DND-41 (cell line): Measurements from ENCODE around the gene VASH1.

Source experiments
- ATAC-seq: fragments of 200-7000 bp; cut with Tn5 transposase; 3 replicates; pipeline ENCODE4 v1.9.1; 2021; ENCODE audit warnings: low read depth; ENCODE audit not compliant: insufficient read depth
- DNase-seq: peaks from one replicate; pipeline ENCODE4 v3.0.0-alpha.2; 2020
- H2AFZ ChIP-seq: 2 replicates; pipeline ENCODE4 v1.6.0; 2012; ENCODE audit warnings: low read depth, low read length
- H3K27ac ChIP-seq: 2 replicates; pipeline ENCODE4 v1.5.1; 2012; ENCODE audit warnings: low read length, inconsistent platforms
- H3K27me3 ChIP-seq: fragments of 200-600 bp; sonication (generic); 2 replicates; pipeline ENCODE4 v1.6.0; 2012; ENCODE audit warnings: low read length, mild to moderate bottlenecking, inconsistent platforms; ENCODE audit not compliant: insufficient read depth, poor library complexity
- H3K36me3 ChIP-seq: 2 replicates; pipeline ENCODE4 v1.5.1; 2012; ENCODE audit warnings: low read length, inconsistent platforms; ENCODE audit not compliant: insufficient read depth
- H3K4me1 ChIP-seq: 2 replicates; pipeline ENCODE4 v1.5.1; 2012; ENCODE audit warnings: mild to moderate bottlenecking, low read length; ENCODE audit not compliant: insufficient read depth
- H3K4me2 ChIP-seq: 2 replicates; pipeline ENCODE4 v1.6.0; 2012; ENCODE audit warnings: mild to moderate bottlenecking, moderate library complexity, low read length, inconsistent platforms; ENCODE audit not compliant: insufficient read depth
- H3K4me3 ChIP-seq, 2 experiments: fragments of 200-600 bp in 1 of 2; shearing (Covaris generic) in 1 of 2; 2 replicates each; pipeline ENCODE4 v1.5.1; 2012 to 2016; ENCODE audit warnings: inconsistent platforms in 2 of 2, low read length in 2 of 2, mild to moderate bottlenecking in 2 of 2, low read depth in 1 of 2, moderate library complexity in 1 of 2
- H3K79me2 ChIP-seq: 2 replicates; pipeline ENCODE4 v1.6.0; 2012; ENCODE audit warnings: low read length, inconsistent platforms; ENCODE audit not compliant: insufficient read depth
- H3K9ac ChIP-seq: 2 replicates; pipeline ENCODE4 v1.6.0; 2012; ENCODE audit warnings: low read depth, mild to moderate bottlenecking, inconsistent platforms, low read length, moderate library complexity
- H3K9me3 ChIP-seq: 2 replicates; pipeline ENCODE4 v1.5.1; 2012; ENCODE audit warnings: low read length, moderate library complexity, mild to moderate bottlenecking, inconsistent platforms; ENCODE audit not compliant: insufficient read depth, severe bottlenecking
- H4K20me1 ChIP-seq: 2 replicates; pipeline ENCODE4 v1.6.0; 2012; ENCODE audit warnings: low read length; ENCODE audit not compliant: insufficient read depth
- EZH2 ChIP-seq: IDR thresholded peaks from 3 replicates; pipeline ENCODE4 v1.6.1; 2012; ENCODE audit warnings: borderline replicate concordance, low read depth, mild to moderate bottlenecking, moderate library complexity, low read length, inconsistent platforms; ENCODE audit not compliant: severe bottlenecking
- TF ChIP-seq, protein P1 (sequence below): IDR thresholded peaks from 2 replicates; pipeline ENCODE4 v1.5.1; 2012; ENCODE audit warnings: borderline replicate concordance, low read length, moderate library complexity, mild to moderate bottlenecking; ENCODE audit not compliant: poor library complexity, severe bottlenecking; ENCODE audit errors: extremely low read depth

Gene VASH1

DNA sequence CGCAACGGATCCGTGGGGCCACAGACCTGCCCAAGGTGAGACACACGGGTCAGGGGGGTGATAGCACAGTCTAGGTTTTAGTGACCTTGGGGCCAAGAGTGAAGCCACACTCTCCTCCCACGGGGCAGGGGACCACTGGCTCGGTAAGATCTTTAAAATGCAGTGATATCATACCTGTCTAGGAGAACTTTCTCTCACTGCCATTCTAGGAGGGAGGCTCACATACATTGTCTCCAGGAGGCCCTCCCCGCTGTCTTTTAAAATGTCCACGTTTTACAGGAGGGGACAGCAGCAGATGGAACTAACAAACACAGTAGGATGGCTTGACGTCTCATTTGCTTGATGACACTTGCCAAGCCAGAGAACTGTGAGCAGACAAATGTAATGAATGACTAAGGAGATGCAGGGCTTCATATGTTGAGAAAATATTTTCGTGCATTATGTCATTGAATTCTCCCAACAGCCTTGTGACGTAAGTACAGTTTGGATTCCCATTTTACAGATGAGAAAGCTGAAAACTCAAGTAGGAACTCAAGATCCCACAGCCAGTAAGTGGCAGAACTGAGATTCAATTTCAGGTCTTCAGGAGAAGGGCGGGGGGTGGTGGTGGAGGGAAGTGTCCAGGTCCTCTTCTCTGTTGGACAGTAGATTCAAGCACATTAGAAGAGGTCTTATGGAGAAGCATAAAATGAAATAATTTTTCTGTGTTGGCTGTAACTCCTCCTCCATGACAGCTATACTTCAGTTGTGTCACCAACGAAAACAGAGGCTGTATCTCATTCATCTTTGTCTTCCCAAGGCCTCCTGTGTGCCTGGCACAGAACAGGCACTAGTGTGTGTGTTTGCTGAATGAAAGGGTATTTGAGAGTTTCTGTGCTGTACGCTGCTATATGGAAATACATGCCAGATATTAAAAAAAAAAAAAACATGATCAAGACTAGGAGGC, 2.1 kb downstream of the VASH1 start:
- no peak overlapping the region for H3K9ac ChIP-seq
- H2AFZ ChIP-seq = no peak overlapping the region
- ATAC-seq (no peak), DNase-seq (no peak)
- no peaks in the 10 kb centered on the region for H4K20me1 ChIP-seq
- H3K27ac ChIP-seq = no peak overlapping the region
- H3K9me3 ChIP-seq = no peaks in the 10 kb centered on the region
- H3K4me1 ChIP-seq = peaks cover 3% of the 10 kb centered on the region; the same call in 1 of the 2 replicates
- H3K27me3 ChIP-seq = peaks cover 10% of the 10 kb centered on the region
- no peak for TF ChIP-seq EZH2
- TF ChIP-seq, protein P1, sequence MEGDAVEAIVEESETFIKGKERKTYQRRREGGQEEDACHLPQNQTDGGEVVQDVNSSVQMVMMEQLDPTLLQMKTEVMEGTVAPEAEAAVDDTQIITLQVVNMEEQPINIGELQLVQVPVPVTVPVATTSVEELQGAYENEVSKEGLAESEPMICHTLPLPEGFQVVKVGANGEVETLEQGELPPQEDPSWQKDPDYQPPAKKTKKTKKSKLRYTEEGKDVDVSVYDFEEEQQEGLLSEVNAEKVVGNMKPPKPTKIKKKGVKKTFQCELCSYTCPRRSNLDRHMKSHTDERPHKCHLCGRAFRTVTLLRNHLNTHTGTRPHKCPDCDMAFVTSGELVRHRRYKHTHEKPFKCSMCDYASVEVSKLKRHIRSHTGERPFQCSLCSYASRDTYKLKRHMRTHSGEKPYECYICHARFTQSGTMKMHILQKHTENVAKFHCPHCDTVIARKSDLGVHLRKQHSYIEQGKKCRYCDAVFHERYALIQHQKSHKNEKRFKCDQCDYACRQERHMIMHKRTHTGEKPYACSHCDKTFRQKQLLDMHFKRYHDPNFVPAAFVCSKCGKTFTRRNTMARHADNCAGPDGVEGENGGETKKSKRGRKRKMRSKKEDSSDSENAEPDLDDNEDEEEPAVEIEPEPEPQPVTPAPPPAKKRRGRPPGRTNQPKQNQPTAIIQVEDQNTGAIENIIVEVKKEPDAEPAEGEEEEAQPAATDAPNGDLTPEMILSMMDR = no peak
- no peak overlapping the region for H3K4me3 ChIP-seq
- no peaks in the 10 kb centered on the region for H3K36me3 ChIP-seq
- no peak overlapping the region for H3K4me2 ChIP-seq
- H3K79me2 ChIP-seq = no peaks in the 10 kb centered on the region

DNA sequence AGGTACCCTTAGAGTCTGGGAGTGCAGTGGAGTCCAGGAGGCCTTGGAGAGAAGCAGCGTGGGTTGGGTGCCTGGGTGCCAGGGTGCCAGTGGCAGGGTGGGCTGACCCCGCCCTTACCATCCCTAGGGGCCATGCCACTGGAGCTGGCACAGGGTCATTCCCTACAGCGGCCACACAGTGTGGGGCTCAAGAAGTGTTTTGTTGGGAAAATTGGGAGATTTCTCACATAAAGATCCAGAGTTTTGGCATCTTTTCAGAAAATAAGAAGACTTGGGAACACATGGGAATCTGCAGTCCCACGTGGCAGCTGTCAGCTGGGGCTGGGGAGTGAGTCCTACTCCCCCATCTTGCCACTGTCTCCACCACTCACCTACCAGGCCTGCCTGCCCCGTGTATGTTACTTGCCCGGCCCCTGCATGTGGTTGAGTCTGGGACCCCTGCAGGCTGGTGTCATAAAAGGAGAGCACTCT, 4.2 kb downstream of the VASH1 start:
- Histone ChIP-seq H3K36me3 (no peaks in the 10 kb centered on the region), H3K27me3 (peaks cover 7% of the 10 kb centered on the region), H3K9ac (no peak overlapping the region), H4K20me1 (no peaks in the 10 kb centered on the region), H3K4me3 (no peak overlapping the region), H3K9me3 (no peaks in the 10 kb centered on the region), H3K79me2 (no peaks in the 10 kb centered on the region), H3K4me2 (no peak overlapping the region), H3K4me1 (peaks cover 4% of the 10 kb centered on the region; the same call in 1 of the 2 replicates), H2AFZ (no peak overlapping the region), H3K27ac (no peak overlapping the region)
- DNase-seq = no peak
- ATAC-seq = no peak
- TF ChIP-seq, protein P1 = no peak
- TF ChIP-seq EZH2 = no peak

DNA sequence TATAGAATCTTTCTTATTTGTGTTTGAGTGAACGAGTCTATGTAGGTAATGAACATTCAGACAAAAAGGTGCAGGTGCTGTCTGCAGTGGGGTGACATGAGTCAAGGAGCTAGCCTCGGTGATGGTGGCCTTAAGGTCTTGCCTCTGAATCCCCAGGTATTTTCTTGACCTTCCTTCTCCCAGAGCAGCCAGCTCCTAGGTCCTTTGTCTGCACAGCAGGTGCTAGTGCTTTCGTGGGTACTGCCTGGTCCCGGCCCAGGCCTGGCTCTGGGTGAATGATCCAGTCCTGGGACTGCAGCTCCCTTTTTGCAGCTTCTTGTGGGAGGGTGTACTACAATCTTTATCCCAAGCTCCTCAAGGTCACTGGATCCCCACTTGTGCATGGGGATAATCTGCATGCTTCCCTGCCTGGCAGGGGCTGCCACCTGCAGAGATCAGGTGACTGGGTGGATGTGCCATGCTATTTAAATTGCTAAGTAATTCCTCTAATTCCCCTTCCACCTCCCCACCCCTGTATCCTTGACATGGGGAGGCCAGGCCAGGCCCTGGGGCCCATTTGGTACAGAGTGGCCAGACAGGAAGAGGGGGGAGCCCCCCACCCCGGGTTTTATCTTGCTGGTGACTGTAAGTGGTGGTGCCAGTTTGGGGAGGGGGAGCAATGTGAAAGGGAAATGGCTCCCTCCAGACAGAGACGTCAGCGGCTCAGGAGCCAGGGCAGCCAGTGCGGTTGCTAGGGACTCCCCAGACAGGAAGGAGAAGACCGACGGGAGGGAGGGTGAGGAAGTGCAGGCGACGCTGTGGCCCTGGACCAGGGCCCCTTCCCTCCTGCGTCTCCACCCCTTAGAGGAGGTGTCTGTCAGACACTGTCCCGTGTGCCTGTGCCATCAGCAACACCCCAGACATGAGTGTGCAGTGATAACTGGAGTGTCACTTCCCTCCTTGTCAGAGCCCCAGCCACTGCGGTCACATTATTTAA, 6.7 kb downstream of the VASH1 start:
- no peak overlapping the region for H2AFZ ChIP-seq
- H3K4me1 ChIP-seq = peaks cover 4% of the 10 kb centered on the region; the same call in 1 of the 2 replicates
- no peak overlapping the region for H3K4me2 ChIP-seq
- no peaks in the 10 kb centered on the region for H3K36me3 ChIP-seq
- H3K27me3 ChIP-seq = peaks cover 14% of the 10 kb centered on the region
- no peaks in the 10 kb centered on the region for H3K79me2 ChIP-seq
- H3K27ac ChIP-seq = no peak overlapping the region
- H3K9ac ChIP-seq = no peak overlapping the region
- peak; percentile 81 for ATAC-seq
- H4K20me1 ChIP-seq = no peaks in the 10 kb centered on the region
- peak; percentile 23 for DNase-seq
- H3K9me3 ChIP-seq = no peaks in the 10 kb centered on the region
- no peak overlapping the region for H3K4me3 ChIP-seq
- no peak for TF ChIP-seq EZH2
- TF ChIP-seq, protein P1 = no peak
